Measurements from ENCODE around the gene TRIM27. TPM values are rescaled to one million over a fixed set of nuclear protein-coding genes. Genes with fewer than 3 reads are reported as not detected.
"Not testable (repeated sequence)": the region's sequence is repeated elsewhere in the genome, so short reads cannot be mapped to it uniquely, and the experiment has no call there.

The TRIM27 gene
- total RNA-seq, 1 experiment from 2014 or later: 71.2 TPM

DNA sequence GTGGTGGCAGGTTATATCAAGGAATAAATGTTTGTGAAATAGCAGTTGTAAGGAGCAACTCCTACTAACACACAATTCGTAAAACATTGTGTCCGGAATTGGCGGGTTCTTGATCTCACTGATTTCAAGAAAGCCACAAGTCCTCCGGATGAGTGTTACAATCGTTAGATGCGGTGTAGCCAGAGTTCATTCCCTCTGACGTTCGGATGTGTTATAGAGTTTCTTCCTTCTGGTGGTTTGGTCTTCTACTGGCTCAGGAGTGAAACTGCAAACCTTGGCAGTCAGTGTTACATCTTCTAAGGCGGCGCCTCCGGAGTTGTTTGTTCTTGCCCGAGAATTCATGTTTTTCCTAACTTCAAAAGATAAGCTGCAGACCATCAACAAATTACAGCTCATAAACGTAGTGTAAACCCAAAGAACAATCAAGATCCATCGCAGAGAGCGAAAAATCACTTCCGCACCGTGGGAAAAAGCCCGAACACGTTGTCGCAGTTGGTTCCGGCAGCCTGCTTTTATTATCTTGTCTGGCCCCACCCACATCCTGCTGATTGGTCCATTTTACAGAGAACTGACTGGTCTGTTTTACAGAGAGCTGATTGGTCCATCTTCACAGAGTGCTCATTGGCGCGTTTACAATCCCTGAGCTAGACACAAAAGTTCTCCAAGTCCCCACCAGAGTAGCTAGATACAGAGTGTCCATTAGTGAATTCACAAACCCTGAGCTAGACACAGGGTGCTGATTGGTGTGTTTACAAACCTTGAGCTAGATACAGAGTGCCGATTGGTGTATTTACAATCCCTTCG lies 58.2 kb downstream of the TRIM27 start:
- DNase-seq (ENCODE audit: low read depth): peak; percentile 15

GRCh38 chr6:28864326-28864923 lies 59.4 kb downstream of the TRIM27 start:
- no peak for DNase-seq (ENCODE audit: low read depth)

DNA sequence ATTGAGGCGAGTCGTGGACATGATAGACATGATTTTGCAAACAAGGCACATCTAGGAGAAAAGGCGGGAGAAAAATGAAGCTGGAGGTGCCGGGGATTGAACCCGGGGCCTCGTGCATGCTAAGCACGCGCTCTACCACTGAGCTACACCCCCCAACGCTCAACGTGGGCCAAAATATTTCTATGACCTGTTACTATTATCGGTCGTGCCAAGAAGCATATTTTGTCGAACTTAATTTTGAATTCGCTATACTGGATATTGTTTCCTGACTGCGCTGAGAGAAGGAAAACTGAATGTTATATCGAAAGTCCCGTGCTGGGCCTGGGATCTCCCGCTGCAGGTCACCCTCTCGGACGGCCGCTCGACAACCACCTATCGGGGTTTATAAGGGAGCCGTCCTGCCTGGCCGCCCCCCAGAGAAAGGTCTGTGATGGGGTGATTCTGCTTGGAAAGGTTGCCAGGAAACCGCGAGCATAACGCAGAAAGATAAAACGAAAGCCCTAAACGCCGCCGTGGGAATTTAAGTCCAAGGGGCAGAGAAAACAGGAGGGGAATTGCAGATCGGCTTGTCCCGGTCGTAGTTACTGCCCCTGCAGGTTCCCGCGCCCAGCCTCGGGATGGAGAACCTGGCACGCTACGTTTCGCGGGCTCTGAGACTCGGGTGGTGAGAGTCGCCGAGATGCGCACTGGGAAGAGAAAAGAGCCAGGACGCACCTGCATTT lies 60.0 kb downstream of the TRIM27 start:
- peak; percentile 81 for DNase-seq (ENCODE audit: low read depth)

DNA sequence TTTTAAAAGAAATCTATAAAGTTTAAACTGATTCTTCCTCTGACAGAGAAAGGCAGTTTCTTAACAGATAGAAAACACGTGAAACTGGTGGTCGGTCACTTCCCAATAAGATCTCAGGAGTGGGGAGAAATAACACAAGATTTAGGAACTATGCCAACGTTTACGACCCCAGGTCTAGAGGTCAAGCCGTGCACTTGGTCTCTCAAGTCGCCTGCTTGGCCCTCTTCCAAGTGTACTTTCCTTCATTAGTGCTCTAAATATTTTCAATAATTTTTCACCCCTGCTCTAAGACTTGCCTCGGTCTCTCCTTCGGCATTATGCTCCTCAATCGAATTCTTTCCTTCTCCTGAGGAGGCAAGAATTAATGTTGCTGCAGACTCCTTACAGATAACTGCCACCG lies 61.7 kb downstream of the TRIM27 start:
- no peak for DNase-seq (ENCODE audit: low read depth)

DNA sequence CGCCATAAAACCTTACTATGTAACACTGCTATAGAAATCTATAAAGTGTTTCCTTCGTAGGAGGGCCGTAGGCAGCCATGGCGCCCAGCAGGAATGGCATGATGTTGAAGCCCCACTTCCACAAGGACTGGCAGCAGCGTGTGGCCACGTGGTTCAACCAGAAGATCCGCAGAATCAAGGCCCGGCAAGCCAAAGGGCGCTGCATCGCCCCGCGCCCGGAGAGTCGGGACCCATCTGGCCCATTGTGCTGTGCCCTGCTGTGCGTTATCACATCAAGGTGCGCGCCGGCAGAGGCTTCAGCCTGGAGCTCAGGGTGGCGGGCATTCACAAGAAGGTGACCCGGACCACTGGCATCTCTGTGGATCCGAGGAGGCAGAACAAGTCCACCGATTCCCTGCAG lies 62.4 kb downstream of the TRIM27 start:
- no peak for DNase-seq (ENCODE audit: low read depth)

DNA sequence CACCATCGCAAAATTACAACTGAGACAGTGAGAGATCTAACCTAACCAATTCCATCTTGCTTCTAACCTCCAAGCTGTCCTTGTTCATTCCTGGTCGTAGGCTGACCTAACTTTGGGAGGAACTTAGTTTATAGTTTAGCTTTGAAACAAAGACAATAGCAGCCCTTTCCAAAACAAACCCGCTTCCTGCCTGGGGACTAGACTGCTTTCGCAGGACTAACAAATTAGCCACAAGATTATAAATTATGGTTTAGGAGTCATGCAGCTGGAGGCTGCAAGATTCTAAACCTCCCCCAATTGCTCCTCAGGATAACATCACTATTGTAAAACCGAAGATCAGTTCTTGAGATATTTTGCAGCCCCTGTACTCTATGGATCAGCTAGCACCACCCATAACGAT lies 63.2 kb downstream of the TRIM27 start:
- DNase-seq (ENCODE audit: low read depth): no peak

GRCh38 chr6:28858963-28859362 lies 64.8 kb downstream of the TRIM27 start:
- no peak for DNase-seq (ENCODE audit: low read depth)

GRCh38 chr6:28856620-28857005 lies 67.2 kb downstream of the TRIM27 start:
- no peak for DNase-seq (ENCODE audit: low read depth)

GRCh38 chr6:28854405-28854804 lies 69.4 kb downstream of the TRIM27 start:
- DNase-seq (ENCODE audit: low read depth): not testable (repeated sequence)

Other genes with a start within 250 kb of the TRIM27 start
- 0.71 and 0.86 TPM in 2 replicates for gene ZNF311, start 81.3 kb upstream of the TRIM27 start, total RNA-seq (2014; rRNA removed)
- gene OR2W1, start 121.2 kb upstream of the TRIM27 start, total RNA-seq (2014; rRNA removed): not detected in 2 replicates
- not detected in 2 replicates for gene OR2B3, start 163.3 kb upstream of the TRIM27 start, total RNA-seq (2014; rRNA removed)
- not detected in 2 replicates for gene OR2J1, start 175.5 kb upstream of the TRIM27 start, total RNA-seq (2014; rRNA removed)
- not detected in 2 replicates for gene OR2J3, start 184.1 kb upstream of the TRIM27 start, total RNA-seq (2014; rRNA removed)
- gene OR2J2, start 246.9 kb upstream of the TRIM27 start, total RNA-seq (2014; rRNA removed): not detected in 2 replicates